Heart right ventricle (tissue), 16 donors: Measurements from ENCODE around the gene CD72. TPM values are rescaled to one million over a fixed set of nuclear protein-coding genes. Genes with fewer than 3 reads are reported as not detected.
"Not testable (repeated sequence)": the region's sequence is repeated elsewhere in the genome, so short reads cannot be mapped to it uniquely, and the experiment has no call there.

ENCODE experiments used
- ATAC-seq, 8 donors: fragments of 200-7000 bp; cut with Tn5 transposase; one replicate each; pipeline ENCODE4 v1.9.1; 2020; ENCODE audit warnings: mild to moderate bottlenecking in 8 of 8, moderate library complexity in 8 of 8, moderate number of reproducible peaks in 1 of 8
- DNase-seq, 2 donors: peaks; one replicate each; pipeline ENCODE4 v3.0.0-alpha.2; 2020
- H3K27ac ChIP-seq, 10 donors: fragments of 200-600 bp; sonication (generic) in 2 of 10; one replicate each; pipeline versions ENCODE4 v1.5.0 to v1.8.0; 2020 to 2022; ENCODE audit warnings: mild to moderate bottlenecking in 3 of 10
- H3K27me3 ChIP-seq, 7 donors: fragments of 200-600 bp; one replicate each; pipeline ENCODE4 v1.8.0; 2021 to 2022; ENCODE audit warnings: mild to moderate bottlenecking in 2 of 7
- H3K36me3 ChIP-seq, 9 donors: fragments of 200-600 bp; sonication (generic) in 1 of 9; one replicate each; pipeline versions ENCODE4 v1.5.0 to v1.8.0; 2020 to 2022; ENCODE audit warnings: mild to moderate bottlenecking in 2 of 9
- H3K4me1 ChIP-seq, 9 donors: fragments of 200-600 bp; sonication (generic) in 1 of 9; one replicate each; pipeline versions ENCODE4 v1.5.0 to v1.8.0; 2020 to 2022; ENCODE audit warnings: mild to moderate bottlenecking in 4 of 9
- H3K4me3 ChIP-seq, 10 donors: fragments of 200-600 bp; sonication (generic) in 2 of 10; one replicate each; pipeline versions ENCODE4 v1.5.0 to v1.8.0; 2020 to 2022; ENCODE audit warnings: mild to moderate bottlenecking in 7 of 10, moderate library complexity in 2 of 10
- H3K9me3 ChIP-seq, 11 donors: fragments of 200-600 bp in 10 of 11; sonication (generic) in 2 of 11; one replicate each; pipeline versions ENCODE4 v1.5.0 to v1.8.0; 2013 to 2022; ENCODE audit warnings: mild to moderate bottlenecking in 2 of 11, control low read depth in 1 of 11, moderate library complexity in 1 of 11
- whole genome bisulfite sequencing, 2 donors: extraction: QIAGEN DNeasy Blood & Tissue Kit; methylation state at CpG; one replicate each; pipeline ENCODE4 v1.1.7; 2013; ENCODE audit warnings: inconsistent platforms in 1 of 2; 5-methylcytosine and 5-hydroxymethylcytosine counted together
- intact Hi-C, 10 donors: fragments of 100-400 bp; cut with DNase I; formaldehyde crosslinking; loops; one replicate each; pipeline versions ENCODE4 v1.11.1 to v1.14.2; 2022
- polyA plus RNA-seq, 2 donors: library from polyadenylated mRNA; stranded (reverse); fragments of 200-250 nt; gene quantifications; one replicate each; pipeline ENCODE4 v1.2.3, GENCODE V29; 2013
- total RNA-seq, 10 donors: library from RNA; stranded (reverse); fragmentation: NEBNext Ultra II Directional in 3 of 10; extraction: Animal tissue kit (Norgen Biotek cat#: 25700) in 3 of 10; gene quantifications; one replicate each; pipeline versions ENCODE4 v1.2.1 to v1.2.4, GENCODE V29; 2021 to 2023
- TF ChIP-seq, protein P1 (sequence below), 9 donors: fragments of 200-600 bp; sonication (generic) in 2 of 9; IDR thresholded peaks; one replicate each; pipeline versions ENCODE4 v1.5.0 to v1.8.0; 2021 to 2022; ENCODE audit warnings: antibody characterized with exemption in 9 of 9, mild to moderate bottlenecking in 5 of 9, moderate library complexity in 1 of 9
- donor health status: Arrhythmogenic right ventricular cardiomyopathy.
- donor health status: ischemic (EF 13 %, LVEDD 7.1; RV severe dilation, severe dysfunction).
- donor health status: healthy with polysubstance abuse.
- donor health status: DM: no; HTN: yes; CAD: no.
- donor health status: DM: no; HTN: no; CAD: no.
- donor health status: ischemic (EF 25% LVEDD 6.9; RV normal size, moderate dysfunction).
- donor health status: ischemic (EF 25% LVEDD 5.7; RV mildly dilated, moderate dysfunction).
- donor health status: healthy.
- donor health status: DM: yes; HTN: yes; CAD: no.
- donor health status: Ischemic cardiomyopathy.
- donor health status: ischemic (EF 35%, LVEDD 5.7; RV mildly dilated, moderate dysfunction).
- donor health status: nonischemic (EF 11% LVEDD 7.7; RV severe dilation, severe dysfunction).
- donor health status: DM: yes; HTN: yes; CAD: no.
- donor health status: PGD.
- donor health status: ischemic (EF 29% LVEDD 5.4; RV normal size, mild dysfunction).
- donor health status: nonischemic (EF 23%, LVEDD 6.1; RV moderate dilation, normal function).

The CD72 gene
- total and polyA plus RNA-seq, 12 donors, result 0.43 to 6.8 (median 0.54) TPM; not detected in 1

DNA sequence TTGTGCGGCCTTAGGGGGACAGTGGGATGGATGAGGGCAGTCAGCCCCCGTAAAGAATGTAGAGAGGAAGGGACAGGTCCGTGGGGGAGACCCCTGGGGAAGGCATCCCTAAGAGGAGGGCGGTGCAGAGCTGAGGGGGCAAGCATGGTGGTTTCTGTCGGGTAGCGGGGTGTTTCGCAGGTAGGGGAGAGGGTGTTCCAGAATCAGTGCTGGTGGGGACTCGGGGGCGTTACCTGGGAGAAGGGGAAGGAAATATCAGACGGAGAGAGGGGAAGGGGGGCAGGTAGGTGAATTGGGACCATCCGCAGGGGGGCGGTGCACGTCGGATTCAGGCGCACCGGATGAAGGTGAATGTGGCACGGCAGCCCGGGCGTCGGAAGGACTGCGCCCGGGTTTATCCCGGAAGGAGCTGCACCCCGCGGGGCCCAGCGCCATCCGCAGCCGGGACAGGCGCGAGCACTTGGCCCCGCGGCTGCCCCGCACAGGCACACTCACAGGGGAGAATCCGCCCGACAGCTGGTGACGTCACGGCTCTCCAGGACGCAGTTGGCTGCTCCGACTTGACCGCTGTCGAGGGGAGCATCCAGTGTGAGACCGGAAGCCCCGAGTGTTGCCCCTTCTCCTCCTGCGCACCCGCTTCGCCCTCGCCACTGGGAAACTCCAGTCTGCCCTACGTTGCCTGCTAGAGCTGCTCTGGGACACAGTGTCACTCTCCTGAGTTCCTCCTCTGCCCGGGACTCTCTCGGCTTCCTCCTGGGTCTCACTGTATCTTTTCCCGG is 1.3 kb downstream of the CD72 start:
- Histone ChIP-seq H3K36me3 (no peaks in the 10 kb centered on the region), H3K4me3 (peak overlapping the region; percentile 14 to 56 (median 48)), H3K27ac (peak overlapping the region in 1 of 10 donors; percentile 73), H3K9me3 (no peaks in the 10 kb centered on the region), H3K27me3 (peaks cover 0 to 15% (median 0%) of the 10 kb centered on the region in 7 donors), H3K4me1 (peaks cover 0 to 36% (median 3%) of the 10 kb centered on the region in 9 donors)
- DNase-seq (peak; percentile 76 to 77), ATAC-seq (peak; percentile 58 to 83 (median 72))
- TF ChIP-seq, protein P1, sequence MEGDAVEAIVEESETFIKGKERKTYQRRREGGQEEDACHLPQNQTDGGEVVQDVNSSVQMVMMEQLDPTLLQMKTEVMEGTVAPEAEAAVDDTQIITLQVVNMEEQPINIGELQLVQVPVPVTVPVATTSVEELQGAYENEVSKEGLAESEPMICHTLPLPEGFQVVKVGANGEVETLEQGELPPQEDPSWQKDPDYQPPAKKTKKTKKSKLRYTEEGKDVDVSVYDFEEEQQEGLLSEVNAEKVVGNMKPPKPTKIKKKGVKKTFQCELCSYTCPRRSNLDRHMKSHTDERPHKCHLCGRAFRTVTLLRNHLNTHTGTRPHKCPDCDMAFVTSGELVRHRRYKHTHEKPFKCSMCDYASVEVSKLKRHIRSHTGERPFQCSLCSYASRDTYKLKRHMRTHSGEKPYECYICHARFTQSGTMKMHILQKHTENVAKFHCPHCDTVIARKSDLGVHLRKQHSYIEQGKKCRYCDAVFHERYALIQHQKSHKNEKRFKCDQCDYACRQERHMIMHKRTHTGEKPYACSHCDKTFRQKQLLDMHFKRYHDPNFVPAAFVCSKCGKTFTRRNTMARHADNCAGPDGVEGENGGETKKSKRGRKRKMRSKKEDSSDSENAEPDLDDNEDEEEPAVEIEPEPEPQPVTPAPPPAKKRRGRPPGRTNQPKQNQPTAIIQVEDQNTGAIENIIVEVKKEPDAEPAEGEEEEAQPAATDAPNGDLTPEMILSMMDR (IDR thresholded peaks at IDR 0.05), result peak in 2 of 9 donors; percentile 13 to 19
- intact Hi-C loops, result no loop called here
- 6 to 7% methylated on average over 49 to 51 of the region's 51 CpGs for WGBS, 2 donors

DNA sequence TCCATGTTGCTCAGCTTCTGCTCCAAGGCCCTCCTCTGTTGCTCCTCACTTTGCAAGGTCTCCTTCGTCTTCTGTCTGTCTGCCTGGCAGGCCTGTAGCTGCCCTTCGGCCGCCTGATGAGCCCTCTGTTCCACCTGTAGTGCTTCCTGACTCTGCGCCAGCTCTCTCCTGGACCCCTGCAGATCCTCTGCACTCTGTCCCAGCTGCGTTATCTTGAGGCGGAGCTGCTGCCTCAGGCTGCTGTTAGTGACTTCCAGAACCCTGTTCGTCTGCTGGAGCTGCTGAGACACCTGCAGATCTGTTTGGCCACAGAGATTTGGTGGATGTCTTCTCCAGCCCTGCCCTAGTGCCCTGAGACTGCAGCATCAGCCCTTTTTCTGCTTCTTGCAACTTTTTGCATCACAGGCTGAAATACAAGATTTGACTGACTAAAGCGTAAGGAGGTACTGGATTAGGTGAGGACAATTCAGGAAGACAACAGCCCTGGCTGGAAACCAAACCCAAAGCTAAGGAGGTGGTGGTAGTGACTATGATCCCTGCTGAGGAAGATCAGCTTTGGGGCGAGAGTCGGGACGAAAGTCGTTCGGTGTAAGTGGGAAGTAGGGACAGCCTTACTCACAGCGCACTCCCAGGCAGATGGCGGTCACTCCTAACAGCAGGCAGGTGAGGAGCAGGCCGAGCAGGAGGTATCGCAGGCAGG is 2.1 kb downstream of the CD72 start:
- H3K4me3 ChIP-seq, result no peak overlapping the region
- 67 to 71% methylated on average over 17 of the region's 17 CpGs for WGBS, 2 donors
- DNase-seq (no peak), ATAC-seq (no peak)
- no peaks in the 10 kb centered on the region for H3K9me3 ChIP-seq
- intact Hi-C loops, result no loop called here
- peaks cover 0 to 41% (median 3%) of the 10 kb centered on the region in 9 donors for H3K4me1 ChIP-seq
- H3K27me3 ChIP-seq, result peaks cover 0 to 15% (median 0%) of the 10 kb centered on the region in 7 donors
- TF ChIP-seq, protein P1 (IDR thresholded peaks at IDR 0.05), result no peak
- no peaks in the 10 kb centered on the region for H3K36me3 ChIP-seq
- peak overlapping the region in 1 of 10 donors; percentile 73 for H3K27ac ChIP-seq

DNA sequence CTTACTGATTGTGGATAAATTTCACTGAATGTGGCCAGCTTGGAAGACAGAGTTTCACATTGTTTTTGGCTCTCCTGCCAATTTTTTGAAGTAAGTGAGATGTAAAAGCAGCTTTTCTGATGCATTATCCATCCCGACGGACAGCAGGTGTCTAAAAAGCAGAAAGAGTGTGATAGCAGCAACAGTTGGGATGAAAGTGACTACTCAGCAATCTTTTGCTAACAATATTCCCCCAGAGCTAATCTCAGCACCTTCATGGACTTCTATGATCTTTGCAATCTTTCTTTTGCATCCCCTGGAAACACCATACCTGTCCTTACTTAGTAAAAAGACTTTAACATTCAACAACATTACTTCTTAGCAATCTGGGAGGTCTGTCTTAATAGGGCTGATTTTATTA is 5.4 kb downstream of the CD72 start:
- no peak for DNase-seq
- whole genome bisulfite sequencing, 2 donors, result 93 to 94% methylated on average over 2 of the region's 2 CpGs
- Histone ChIP-seq H3K4me1 (peaks cover 0 to 22% (median 3%) of the 10 kb centered on the region in 9 donors), H3K27ac (no peak overlapping the region), H3K36me3 (peaks cover 0 to 30% (median 7%) of the 10 kb centered on the region in 9 donors), H3K9me3 (no peaks in the 10 kb centered on the region), H3K4me3 (no peak overlapping the region), H3K27me3 (peaks cover 0 to 14% (median 0%) of the 10 kb centered on the region in 7 donors)
- ATAC-seq, result no peak
- intact Hi-C loops, result no loop called here
- TF ChIP-seq, protein P1 (IDR thresholded peaks at IDR 0.05), result no peak

DNA sequence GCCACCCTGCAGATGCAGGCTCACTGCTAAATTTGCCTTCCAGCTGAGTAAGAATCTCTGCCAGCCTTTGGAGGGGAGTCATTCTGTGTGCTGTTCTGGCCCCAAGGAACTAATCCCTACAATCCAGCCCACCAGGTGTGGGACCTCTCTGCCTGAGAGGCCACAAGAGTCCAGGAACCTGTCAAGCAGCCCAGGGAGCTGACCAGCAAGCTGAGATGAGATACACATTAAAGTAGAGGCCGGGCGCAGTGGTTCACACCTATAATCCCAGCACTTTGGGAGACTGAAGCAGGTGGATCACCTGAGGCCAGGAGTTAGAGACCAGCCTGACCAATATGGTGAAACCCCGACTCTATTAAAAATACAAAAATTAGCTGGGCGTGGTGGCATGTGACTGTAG is 6.1 kb downstream of the CD72 start:
- H3K27ac ChIP-seq, H3K9me3 ChIP-seq, H3K4me3 ChIP-seq, H3K27me3 ChIP-seq, DNase-seq, intact Hi-C loops, ATAC-seq: not testable (repeated sequence)
- WGBS, 2 donors, result 92 to 93% methylated on average over 4 of the region's 4 CpGs
- Histone ChIP-seq H3K4me1 (peaks cover 0 to 14% (median under 1%) of the 10 kb centered on the region in 9 donors), H3K36me3 (peaks cover 0 to 38% (median 7%) of the 10 kb centered on the region in 9 donors)
